ENCODE measurements around the gene PANK4. TPM values are rescaled to one million over a fixed set of nuclear protein-coding genes. Genes with fewer than 3 reads are reported as not detected.

Gene PANK4
- total RNA-seq, 4 donors from 2014 or later = 43.4 to 82.5 (median 70.5) TPM

- H3K36me3 ChIP-seq = peaks cover 0 to 5% (median 0%) of the 10 kb centered on the region in 3 donors
- peaks cover 0 to 68% (median 24%) of the 10 kb centered on the region in 4 donors for H3K4me1 ChIP-seq
- H3K4me3 ChIP-seq = peak overlapping the region; percentile 59 to 85 (median 62)
- peak; percentile 93 to 96 (median 93) for DNase-seq
- TF ChIP-seq CTCF (IDR thresholded peaks at IDR 0.05) = peak in 5 of 6 experiments; percentile 3 to 36 (median 33)
- TF ChIP-seq POLR2A (IDR thresholded peaks at IDR 0.05) = peak; percentile 30 to 73
- H3K27me3 ChIP-seq = no peaks in the 10 kb centered on the region
- peak overlapping the region; percentile 94 to 99 (median 97) for H3K27ac ChIP-seq
- no peaks in the 10 kb centered on the region for H3K9me3 ChIP-seq
Observed at GRCh38 chr1:2546515-2547209, 20.3 kb upstream of the PANK4 start.

- Histone ChIP-seq H3K4me1 (peaks cover 0 to 76% (median 26%) of the 10 kb centered on the region in 4 donors), H3K4me3 (peak overlapping the region; percentile 59 to 85 (median 62)), H3K9me3 (no peaks in the 10 kb centered on the region), H3K36me3 (no peaks in the 10 kb centered on the region), H3K27me3 (peaks cover 0 to under 1% of the 10 kb centered on the region in 2 donors), H3K27ac (peak overlapping the region; percentile 94 to 99 (median 97))
- TF ChIP-seq CTCF (IDR thresholded peaks at IDR 0.05) (no peak), POLR2A (IDR thresholded peaks at IDR 0.05) (peak; percentile 59 to 72)
- peak; percentile 93 to 96 (median 96) for DNase-seq
Observed at GRCh38 chr1:2545754-2546514, 19.5 kb upstream of the PANK4 start.

GRCh38 chr1:2544875-2545640, 18.7 kb upstream of the PANK4 start:
- Histone ChIP-seq H3K4me3 (no peak overlapping the region), H3K27ac (peak overlapping the region; percentile 58 to 99 (median 97))
- no peak for DNase-seq

GRCh38 chr1:2544093-2544874, 17.9 kb upstream of the PANK4 start:
- peaks cover 0 to 75% (median 30%) of the 10 kb centered on the region in 4 donors for H3K4me1 ChIP-seq
- no peak for DNase-seq
- no peaks in the 10 kb centered on the region for H3K9me3 ChIP-seq
- no peak overlapping the region for H3K4me3 ChIP-seq
- TF ChIP-seq POLR2A (IDR thresholded peaks at IDR 0.05) (no peak), CTCF (IDR thresholded peaks at IDR 0.05) (no peak)
- H3K36me3 ChIP-seq = no peaks in the 10 kb centered on the region
- peaks cover 0 to 7% of the 10 kb centered on the region in 2 donors for H3K27me3 ChIP-seq
- H3K27ac ChIP-seq = peak overlapping the region in 1 of 4 donors; percentile 99

More at GRCh38 chr1:2544875-2545640, 18.7 kb upstream of the PANK4 start:
- no peaks in the 10 kb centered on the region for H3K36me3 ChIP-seq
- TF ChIP-seq CTCF (IDR thresholded peaks at IDR 0.05) (no peak), POLR2A (IDR thresholded peaks at IDR 0.05) (no peak)
- H3K27me3 ChIP-seq = peaks cover 0 to 7% of the 10 kb centered on the region in 2 donors
- no peaks in the 10 kb centered on the region for H3K9me3 ChIP-seq
- peaks cover 0 to 82% (median 32%) of the 10 kb centered on the region in 4 donors for H3K4me1 ChIP-seq

Data from Peyer's patch (tissue), 4 donors.